ENCODE data around the gene TCP11.

TCP11 gene

GRCh38 chr6:35080821-35081425 lies 60.2 kb downstream of the TCP11 start:
- DNase-seq (ENCODE audit: low read depth): no peak

- DNase-seq (ENCODE audit: low read depth): no peak
Measured at GRCh38 chr6:35080016-35080680, 61.0 kb downstream of the TCP11 start.

DNA sequence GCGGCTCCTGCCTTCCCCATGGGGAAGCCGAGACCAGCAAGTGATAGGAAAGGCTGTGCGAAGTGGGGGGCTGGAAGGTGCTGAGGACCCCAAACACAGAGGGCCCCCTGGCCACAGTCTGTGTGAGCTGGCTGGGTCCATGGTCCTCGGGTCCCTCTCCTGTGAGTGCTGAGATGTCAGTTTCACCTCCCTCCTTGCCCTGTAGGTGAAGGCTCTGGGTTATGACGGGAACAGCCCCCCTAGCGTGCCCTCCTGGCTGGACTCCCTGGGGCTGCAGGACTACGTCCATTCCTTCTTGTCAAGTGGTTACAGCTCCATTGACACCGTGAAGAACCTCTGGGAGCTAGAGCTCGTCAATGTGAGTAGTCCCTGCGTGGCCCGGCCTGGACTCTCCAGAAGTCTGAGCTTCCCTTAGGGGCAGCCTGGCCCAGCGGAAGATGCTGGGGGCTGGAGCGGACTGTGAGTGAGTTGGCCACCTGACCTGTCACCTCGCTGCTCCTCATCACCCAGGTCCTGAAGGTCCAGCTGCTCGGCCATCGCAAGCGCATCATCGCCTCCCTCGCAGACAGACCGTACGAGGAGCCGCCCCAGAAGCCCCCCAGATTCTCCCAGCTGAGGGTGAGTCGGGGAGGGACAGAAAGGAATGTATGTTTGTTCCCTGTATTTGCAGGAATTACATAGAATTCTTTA lies 61.7 kb downstream of the TCP11 start:
- DNase-seq (ENCODE audit: low read depth): no peak

- DNase-seq (ENCODE audit: low read depth): no peak
Measured at GRCh38 chr6:35078896-35079295, 62.2 kb downstream of the TCP11 start.

DNA sequence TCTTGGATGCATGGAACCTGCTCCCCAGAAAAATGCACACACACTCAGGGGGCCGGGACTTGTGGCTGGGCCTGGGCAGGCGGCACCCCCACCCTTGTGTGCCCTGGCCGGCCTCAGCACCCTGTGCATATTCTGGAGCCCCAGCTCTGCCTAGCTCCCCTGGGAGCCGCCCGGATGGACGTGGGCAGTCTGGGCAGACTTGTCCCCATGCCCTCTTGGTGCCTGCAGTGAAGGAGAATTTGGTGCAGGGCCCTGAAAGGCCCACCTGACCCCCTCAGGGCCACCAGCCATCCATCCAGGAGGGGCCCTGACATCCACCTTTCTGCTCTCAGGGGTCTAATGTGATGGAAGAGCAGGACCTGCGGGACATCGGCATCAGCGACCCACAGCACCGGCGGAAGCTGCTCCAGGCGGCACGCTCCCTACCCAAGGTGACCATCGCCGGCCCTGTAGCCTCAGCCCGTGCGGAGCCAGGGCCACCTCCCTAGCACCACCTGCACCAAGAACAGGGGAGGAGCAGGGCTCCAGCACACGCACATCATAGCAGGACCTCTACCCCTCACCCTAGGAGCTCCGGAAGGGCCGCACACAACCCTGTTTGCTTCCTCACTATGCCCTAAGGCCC lies 62.8 kb downstream of the TCP11 start:
- no peak for DNase-seq (ENCODE audit: low read depth)

DNA sequence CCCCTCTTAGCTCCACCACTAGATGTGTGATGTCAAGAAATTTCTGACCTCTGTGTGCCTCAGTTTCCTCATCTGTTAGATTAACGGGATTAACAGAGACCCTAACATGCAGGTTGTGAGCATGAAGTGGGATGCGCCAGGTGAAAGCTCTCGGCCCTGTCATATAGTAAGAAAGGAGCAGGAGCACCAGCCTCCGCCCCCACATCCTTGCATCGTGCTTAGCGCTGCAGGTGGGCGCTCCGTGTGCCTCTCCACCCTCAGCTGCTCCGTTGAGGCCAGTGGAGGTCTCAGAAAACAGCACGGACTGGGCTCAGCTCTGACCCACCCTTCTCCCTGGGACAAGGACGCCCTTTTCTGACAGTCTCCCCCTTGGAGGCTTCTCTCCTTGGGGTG lies 63.4 kb downstream of the TCP11 start:
- DNase-seq (ENCODE audit: low read depth): no peak

- DNase-seq (ENCODE audit: low read depth): no peak
Measured at GRCh38 chr6:35076997-35077712, 64.0 kb downstream of the TCP11 start.

- DNase-seq (ENCODE audit: low read depth): no peak
Measured at GRCh38 chr6:35073766-35074471, 67.2 kb downstream of the TCP11 start.

GRCh38 chr6:35073211-35073610 lies 67.9 kb downstream of the TCP11 start:
- DNase-seq (ENCODE audit: low read depth): no peak

DNA sequence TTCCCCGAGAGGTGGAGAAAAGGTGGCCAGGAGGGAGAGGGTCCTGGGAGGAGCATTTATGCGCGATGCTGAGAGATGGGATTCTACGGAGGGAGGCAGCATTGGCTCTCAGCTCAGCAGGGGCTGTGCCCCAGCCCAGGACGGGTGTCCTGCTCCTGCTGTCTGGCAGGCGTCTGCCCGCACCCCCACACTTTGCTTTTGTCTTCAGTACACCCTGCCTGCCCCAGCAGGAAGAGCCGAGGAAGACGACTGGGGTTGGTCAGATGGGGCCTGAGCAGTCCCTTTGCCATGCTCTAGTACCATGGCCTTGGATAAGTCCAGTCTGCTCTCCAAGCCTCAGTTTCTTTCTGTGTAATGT lies 68.5 kb downstream of the TCP11 start:
- DNase-seq (ENCODE audit: low read depth): no peak

DNA sequence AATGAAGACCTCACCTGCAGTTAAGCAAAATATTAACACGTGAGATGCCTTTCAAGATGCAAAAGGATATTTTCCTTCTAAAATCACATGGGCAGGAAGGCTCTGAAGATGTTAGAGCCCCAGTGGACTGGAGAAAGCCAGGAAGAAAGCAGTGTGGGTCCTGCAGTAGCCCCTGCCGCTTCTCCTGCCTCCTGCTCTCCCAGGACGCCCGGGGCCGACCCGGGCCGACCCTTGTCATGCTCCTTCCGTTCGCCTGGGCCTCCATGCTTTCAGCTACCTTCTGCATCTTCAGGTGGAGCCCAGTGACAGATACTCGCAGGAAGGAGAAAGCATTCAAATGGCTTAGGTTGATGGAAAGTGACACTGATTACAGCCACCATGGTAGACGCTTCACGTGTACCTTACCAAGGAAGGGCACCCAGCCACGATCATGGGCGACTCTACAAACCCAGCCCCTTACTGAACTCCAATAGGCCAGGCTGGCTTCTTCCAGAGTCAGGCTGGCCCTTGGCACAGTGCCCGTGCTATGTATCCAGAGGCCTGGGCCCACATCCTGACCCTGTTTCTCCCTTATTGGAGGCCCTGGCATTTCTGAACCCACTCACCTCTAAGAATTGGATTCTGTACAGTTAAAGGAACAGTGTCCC lies 69.0 kb downstream of the TCP11 start:
- no peak for DNase-seq (ENCODE audit: low read depth)

GRCh38 chr6:35071347-35071994 lies 69.7 kb downstream of the TCP11 start:
- DNase-seq (ENCODE audit: low read depth): no peak

GRCh38 chr6:35070111-35070510 lies 71.0 kb downstream of the TCP11 start:
- DNase-seq (ENCODE audit: low read depth): no peak

GRCh38 chr6:35069262-35069661 lies 71.9 kb downstream of the TCP11 start:
- no peak for DNase-seq (ENCODE audit: low read depth)

DNA sequence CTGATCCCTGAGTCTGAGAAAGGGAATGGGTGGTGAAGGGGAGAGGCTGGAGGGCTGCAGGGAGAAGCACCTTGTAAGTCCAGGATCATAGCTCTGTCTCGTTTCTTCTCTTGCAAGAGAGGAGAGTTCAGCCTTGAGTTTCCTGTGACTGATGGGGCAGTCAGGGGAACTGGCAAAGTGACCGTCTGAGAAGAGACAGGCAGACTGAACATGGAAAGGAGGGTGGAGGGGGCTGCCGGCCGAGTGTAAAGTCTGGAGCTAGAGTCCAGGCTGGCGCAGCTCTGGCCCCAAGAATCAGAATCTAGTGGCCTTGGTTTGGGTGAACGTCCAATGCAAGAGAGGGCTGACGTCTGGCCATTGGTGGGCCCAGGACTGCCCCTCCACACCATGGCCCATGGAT lies 72.5 kb downstream of the TCP11 start:
- DNase-seq (ENCODE audit: low read depth): no peak

DNA sequence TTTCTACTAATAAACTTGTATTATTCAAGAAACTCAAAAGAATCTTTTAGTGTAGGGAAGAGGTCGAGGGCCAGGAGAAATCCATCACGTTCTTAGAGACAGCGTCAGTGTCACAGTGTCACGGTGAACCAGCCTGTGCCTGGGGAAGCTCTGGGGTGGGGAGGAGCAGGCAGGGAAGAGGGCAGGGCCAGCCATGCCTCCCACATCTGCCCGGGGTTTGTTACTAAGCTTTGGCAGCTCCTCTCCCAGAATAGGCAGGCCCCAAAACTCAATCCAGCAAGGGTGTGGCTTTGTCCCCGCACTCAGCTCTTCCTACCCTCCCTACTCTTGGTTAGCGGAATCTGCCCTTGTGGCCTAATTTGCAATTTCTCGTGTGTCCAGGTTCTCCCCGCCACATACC lies 72.9 kb downstream of the TCP11 start:
- no peak for DNase-seq (ENCODE audit: low read depth)

Data from stimulated activated CD8-positive, alpha-beta memory T cell treated with anti-CD3 and anti-CD28 coated beads, Interleukin-12 subunit alpha, Interleukin-12 subunit beta, amount 100 ng/mL, for 1 hour (primary cell).